Measurements from ENCODE around the gene SLC24A1. TPM values are rescaled to one million over a fixed set of nuclear protein-coding genes. Genes with fewer than 3 reads are reported as not detected.

The SLC24A1 gene
- 4.4 and 5.0 TPM in 2 replicates for total RNA-seq

DNA sequence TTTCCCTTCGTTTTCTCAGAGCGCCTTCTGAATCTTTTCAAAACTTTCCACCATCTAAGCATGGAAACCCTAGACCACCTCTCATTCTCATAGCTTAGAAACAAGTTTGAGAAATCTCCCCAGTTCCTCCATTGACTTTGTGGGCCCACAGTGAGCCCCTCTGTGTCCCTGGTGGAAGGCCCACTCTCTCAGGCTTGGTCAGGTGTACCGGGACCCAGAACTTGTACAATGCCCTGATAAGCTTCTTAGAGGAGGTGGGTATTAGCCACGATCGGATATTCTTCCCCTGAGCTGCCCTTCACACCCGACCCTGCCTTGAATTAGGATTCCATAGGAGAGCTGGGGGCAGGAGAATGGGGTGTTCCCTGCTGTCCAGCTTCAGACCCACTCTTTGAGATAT lies at the start of gene SLC24A1:
TSS of gene SLC24A1 (plus strand) at position 301 of the 400 bp plus-strand sequence. CDS start 2,143 bp downstream, outside the sequence.
- H3K36me3 Mint-ChIP-seq (ENCODE audit: low read depth), result peaks cover 5% of the 10 kb centered on the region
- intact Hi-C loops (cut with micrococcal nuclease), result no loop called here
- H3K4me3 Mint-ChIP-seq, result no peak within 1 kb of the TSS
- no peaks in the 10 kb centered on the region for H3K27me3 Mint-ChIP-seq (ENCODE audit: insufficient read depth)
- H3K27ac Mint-ChIP-seq, result no peak within 1 kb of the TSS
- no peaks in the 10 kb centered on the region for H3K4me1 Mint-ChIP-seq (ENCODE audit: low read depth)
- no peak for DNase-seq (ENCODE audit: low spot score)
- no peaks in the 10 kb centered on the region for H3K9me3 Mint-ChIP-seq

DNA sequence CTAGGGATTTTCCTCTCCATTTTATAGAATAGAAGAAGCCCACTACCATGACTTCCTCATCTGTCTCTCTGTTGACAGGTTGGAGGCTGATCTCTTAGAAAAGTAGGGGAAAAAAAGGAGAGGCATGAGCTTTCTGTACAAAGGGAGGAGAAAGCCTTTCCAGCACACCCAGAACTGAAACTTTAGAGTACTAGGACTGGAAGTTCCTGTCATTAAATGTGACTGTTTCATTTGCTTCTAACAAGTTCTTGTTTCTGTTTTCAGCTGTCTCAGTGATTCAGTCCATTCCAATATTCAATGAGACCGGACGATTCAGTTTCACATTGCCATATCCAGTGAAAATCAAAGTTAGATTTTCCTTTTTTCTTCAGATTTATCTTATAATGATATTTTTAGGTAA lies 49.8 kb upstream of the SLC24A1 start:
- no peak overlapping the region for H3K4me3 Mint-ChIP-seq
- DNase-seq (ENCODE audit: low spot score), result no peak
- H3K36me3 Mint-ChIP-seq (ENCODE audit: low read depth), result peaks cover 21% of the 10 kb centered on the region
- no peaks in the 10 kb centered on the region for H3K9me3 Mint-ChIP-seq
- intact Hi-C loops (cut with micrococcal nuclease), result no loop called here
- H3K4me1 Mint-ChIP-seq (ENCODE audit: low read depth), result no peaks in the 10 kb centered on the region
- H3K27ac Mint-ChIP-seq, result no peak overlapping the region
- H3K27me3 Mint-ChIP-seq (ENCODE audit: insufficient read depth), result no peaks in the 10 kb centered on the region

DNA sequence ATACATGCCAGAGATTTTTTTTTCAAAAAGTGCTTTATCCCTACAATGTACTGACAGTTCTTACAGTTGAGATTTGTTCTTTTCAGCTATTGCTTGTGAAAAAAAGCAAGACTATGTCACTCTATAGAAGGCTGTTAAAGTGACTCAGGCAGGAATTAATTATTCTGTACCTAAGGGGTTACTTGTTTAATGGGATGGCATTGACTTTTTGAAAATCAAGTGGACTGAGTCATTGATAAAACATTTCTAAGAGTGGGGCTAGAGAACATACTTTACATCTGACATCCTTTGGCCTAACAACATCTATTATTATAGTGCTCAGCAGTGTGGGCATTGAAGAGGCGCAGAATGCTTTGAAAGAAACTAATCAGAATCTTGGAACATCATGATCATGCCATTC lies 45.1 kb upstream of the SLC24A1 start:
- Mint-ChIP-seq H3K27me3 (ENCODE audit: insufficient read depth) (no peaks in the 10 kb centered on the region), H3K36me3 (ENCODE audit: low read depth) (peaks cover 41% of the 10 kb centered on the region), H3K4me1 (ENCODE audit: low read depth) (no peaks in the 10 kb centered on the region), H3K4me3 (no peak overlapping the region), H3K9me3 (no peaks in the 10 kb centered on the region), H3K27ac (no peak overlapping the region)
- DNase-seq (ENCODE audit: low spot score), result no peak
- intact Hi-C loops (cut with micrococcal nuclease), result no loop called here

DNA sequence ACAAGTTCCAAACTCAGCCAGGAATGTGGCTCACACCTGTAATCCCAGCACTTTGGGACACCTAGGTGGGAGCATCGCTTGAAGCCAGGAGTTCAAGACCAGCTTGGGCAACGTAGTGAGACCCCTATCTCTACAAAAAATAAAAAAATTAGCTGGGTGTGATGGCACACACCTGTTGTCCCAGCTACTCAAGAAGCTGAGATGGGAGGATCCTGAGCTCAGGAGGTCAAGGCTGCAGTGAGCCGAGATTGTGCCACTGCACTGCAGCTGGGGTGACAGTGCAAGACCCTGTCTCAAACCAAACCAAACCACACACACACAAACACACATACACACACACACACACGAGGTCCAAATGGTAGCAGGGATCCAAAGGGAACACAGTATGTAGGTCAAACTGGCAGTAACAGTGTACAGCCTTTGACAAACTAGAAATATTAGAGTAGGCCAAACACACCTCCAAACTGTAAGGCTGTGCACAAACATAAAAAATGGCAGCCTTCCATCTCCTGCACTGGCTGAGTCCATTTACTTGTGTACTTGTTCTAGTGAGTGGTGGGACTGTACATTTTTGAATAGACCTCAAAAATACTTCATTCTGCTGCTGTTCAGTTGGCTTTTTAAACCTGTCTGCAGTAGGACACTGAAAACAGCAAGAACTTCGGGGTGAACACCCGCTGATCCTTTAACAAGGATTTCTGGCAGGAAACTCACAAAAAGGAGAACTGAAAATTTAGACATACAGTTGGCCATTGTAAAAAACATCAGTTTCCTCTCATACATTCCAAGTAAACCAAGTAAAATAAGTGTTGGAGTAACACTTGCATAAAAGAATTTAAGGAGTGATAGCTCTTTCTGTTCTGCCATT lies 44.4 kb upstream of the SLC24A1 start:
- DNase-seq (ENCODE audit: low spot score), result no peak
- Mint-ChIP-seq H3K36me3 (ENCODE audit: low read depth) (peaks cover 48% of the 10 kb centered on the region), H3K4me1 (ENCODE audit: low read depth) (peaks cover 2% of the 10 kb centered on the region), H3K27me3 (ENCODE audit: insufficient read depth) (no peaks in the 10 kb centered on the region), H3K4me3 (no peak overlapping the region), H3K9me3 (no peaks in the 10 kb centered on the region), H3K27ac (no peak overlapping the region)
- intact Hi-C loops (cut with micrococcal nuclease), result no loop called here

DNA sequence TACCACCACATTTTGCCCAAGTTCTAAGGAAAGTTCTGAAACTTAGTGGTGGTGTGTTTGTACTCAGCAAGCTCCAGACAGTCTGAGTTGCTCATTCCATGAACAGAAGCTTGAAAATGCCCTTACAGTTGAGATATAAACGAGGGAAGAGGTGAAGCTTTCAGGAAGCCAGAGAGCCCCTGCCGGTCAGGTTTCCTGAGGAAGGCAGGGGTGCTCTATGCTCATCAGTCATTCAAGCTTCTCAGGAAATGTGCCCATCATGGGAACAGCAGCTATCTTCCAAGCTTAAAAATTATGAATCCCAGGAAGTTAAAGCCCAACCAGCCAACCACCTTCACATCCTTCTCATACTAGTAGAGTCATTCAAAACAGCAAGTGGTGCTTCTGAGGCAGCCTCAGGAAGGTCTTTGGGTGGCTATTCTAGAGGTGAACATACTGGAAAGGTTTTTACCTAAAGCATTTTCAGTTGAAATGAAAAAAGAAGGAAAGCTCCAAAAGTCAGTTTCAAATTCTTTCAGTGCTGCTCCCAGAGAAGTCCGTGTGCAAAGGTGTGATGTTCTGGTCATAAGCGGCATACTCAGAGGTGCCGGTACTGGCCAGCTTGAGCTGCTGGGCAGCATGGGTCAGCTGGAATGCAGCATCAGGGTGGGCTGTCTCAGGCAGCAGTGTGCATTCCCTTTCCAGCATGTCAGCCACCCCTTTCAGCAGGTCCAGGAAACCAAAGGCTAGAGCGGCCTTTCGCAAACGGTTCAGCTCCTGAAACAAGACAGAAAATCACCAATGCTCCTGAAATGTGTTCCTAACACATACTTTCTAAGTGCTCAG lies 42.6 kb upstream of the SLC24A1 start:
- Mint-ChIP-seq H3K4me3 (no peak overlapping the region), H3K27ac (no peak overlapping the region), H3K9me3 (no peaks in the 10 kb centered on the region), H3K36me3 (ENCODE audit: low read depth) (peaks cover 62% of the 10 kb centered on the region), H3K4me1 (ENCODE audit: low read depth) (peaks cover 19% of the 10 kb centered on the region), H3K27me3 (ENCODE audit: insufficient read depth) (no peaks in the 10 kb centered on the region)
- no peak for DNase-seq (ENCODE audit: low spot score)
- intact Hi-C loops (cut with micrococcal nuclease), result no loop called here

DNA sequence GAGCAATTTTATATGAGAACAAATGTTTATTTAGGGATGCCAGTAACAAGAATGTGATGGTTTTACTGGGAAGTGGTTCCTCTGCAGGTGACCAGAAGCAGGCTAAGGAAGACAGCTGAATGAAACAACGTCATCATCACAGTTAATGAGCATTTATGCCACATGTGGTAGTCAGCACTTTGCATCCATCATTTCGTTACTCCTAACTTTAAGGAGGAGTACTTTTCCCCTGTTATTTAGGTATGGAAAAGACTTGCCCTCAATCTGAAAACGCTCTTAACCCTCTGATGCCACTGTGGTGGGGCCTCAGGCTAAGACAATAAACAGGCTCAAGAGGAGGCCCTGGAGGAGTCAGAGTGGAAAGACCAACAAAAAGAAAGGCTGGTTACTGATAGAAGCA lies 42.0 kb upstream of the SLC24A1 start:
- Mint-ChIP-seq H3K4me3 (no peak overlapping the region), H3K27ac (no peak overlapping the region), H3K36me3 (ENCODE audit: low read depth) (peaks cover 65% of the 10 kb centered on the region), H3K27me3 (ENCODE audit: insufficient read depth) (no peaks in the 10 kb centered on the region), H3K4me1 (ENCODE audit: low read depth) (peaks cover 25% of the 10 kb centered on the region), H3K9me3 (no peaks in the 10 kb centered on the region)
- DNase-seq (ENCODE audit: low spot score), result no peak
- intact Hi-C loops (cut with micrococcal nuclease), result no loop called here

DNA sequence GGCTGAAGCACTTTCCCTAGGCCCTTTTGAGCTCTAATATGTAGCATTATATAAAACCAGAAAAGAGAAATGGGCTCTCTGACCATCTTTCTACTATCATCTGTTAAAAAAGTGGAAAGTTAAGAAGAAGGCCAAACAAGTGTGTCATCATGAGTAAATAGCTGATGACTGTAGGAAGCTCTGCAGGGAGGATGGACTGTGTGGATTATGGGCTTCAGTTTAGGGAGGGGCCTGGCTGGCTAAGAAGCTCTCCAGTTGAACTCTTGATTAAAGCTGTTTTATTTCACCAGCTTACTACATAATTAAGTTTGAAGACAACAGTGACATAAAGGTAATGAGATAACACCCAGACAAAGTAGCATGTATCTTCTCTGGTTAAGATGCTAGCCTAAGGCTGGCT lies 41.5 kb upstream of the SLC24A1 start:
- no peak for DNase-seq (ENCODE audit: low spot score)
- intact Hi-C loops (cut with micrococcal nuclease), result no loop called here
- H3K9me3 Mint-ChIP-seq, result no peaks in the 10 kb centered on the region
- H3K36me3 Mint-ChIP-seq (ENCODE audit: low read depth), result peaks cover 65% of the 10 kb centered on the region
- H3K4me3 Mint-ChIP-seq, result no peak overlapping the region
- no peak overlapping the region for H3K27ac Mint-ChIP-seq
- H3K4me1 Mint-ChIP-seq (ENCODE audit: low read depth), result peaks cover 25% of the 10 kb centered on the region
- no peaks in the 10 kb centered on the region for H3K27me3 Mint-ChIP-seq (ENCODE audit: insufficient read depth)

DNA sequence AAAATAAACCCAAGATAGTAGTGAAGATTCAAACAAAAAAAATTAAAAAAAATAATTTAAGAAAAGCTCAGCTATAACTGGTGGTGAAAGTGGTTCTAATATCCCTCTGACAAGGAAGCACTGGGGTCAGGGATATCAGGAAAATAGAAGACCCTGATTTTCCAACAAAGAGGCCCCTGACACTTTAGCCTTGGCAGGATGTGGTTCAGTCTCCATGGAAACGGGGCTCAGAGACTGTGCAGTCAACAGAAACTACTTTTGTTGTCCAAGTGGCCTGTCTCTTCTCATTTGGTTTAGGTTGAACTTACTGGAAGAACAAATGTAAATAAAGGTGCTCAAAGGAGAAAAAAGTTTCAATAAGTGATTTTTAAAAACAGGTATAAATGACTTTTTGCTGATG lies 38.0 kb upstream of the SLC24A1 start:
- peak; percentile 48 for DNase-seq (ENCODE audit: low spot score)
- Mint-ChIP-seq H3K27ac (peak overlapping the region; percentile 74), H3K36me3 (ENCODE audit: low read depth) (peaks cover 54% of the 10 kb centered on the region), H3K4me3 (no peak overlapping the region), H3K9me3 (no peaks in the 10 kb centered on the region), H3K4me1 (ENCODE audit: low read depth) (peaks cover 25% of the 10 kb centered on the region), H3K27me3 (ENCODE audit: insufficient read depth) (no peaks in the 10 kb centered on the region)
- intact Hi-C loops (cut with micrococcal nuclease), result no loop called here

DNA sequence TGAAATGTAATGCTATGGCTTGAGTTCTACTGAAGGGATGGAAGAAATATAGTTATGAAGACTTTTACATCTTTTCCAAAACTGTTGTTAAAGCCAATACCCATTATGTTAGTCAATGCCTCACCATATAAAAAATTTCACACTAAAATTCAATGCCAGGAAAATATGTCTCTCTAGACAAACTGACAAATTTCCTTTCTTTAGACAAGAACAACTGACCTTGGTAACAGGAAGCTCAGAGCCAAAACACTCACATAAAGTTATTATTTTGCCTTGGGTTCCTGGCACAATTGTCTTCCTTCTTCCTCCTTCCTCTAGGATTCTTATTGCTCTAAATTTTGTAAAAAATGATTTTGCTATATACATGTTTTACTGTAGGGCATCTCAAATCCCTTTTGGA lies 37.5 kb upstream of the SLC24A1 start:
- intact Hi-C loops (cut with micrococcal nuclease), result no loop called here

DNA sequence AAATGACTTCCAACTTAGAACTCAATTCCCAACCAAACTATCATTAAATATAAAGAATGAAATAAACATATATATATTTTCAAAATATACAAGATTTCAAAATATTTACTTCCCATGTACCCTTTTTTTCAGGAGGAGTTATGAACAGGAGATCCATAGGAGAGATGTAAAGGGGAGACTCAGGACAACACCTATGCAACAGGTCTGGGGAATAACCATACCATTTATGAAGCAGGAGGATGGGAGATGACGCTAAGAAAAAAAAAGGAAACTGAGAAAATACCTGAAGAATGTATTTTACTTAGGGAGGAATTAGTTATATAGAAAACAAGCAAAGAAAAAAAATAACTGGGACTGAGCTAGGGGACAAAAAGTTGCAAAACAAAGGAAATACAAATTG lies 34.6 kb upstream of the SLC24A1 start:
- no peak overlapping the region for H3K4me3 Mint-ChIP-seq
- H3K9me3 Mint-ChIP-seq, result no peaks in the 10 kb centered on the region
- intact Hi-C loops (cut with micrococcal nuclease), result no loop called here
- H3K36me3 Mint-ChIP-seq (ENCODE audit: low read depth), result peaks cover 54% of the 10 kb centered on the region
- H3K27me3 Mint-ChIP-seq (ENCODE audit: insufficient read depth), result no peaks in the 10 kb centered on the region
- H3K27ac Mint-ChIP-seq, result no peak overlapping the region
- DNase-seq (ENCODE audit: low spot score), result no peak
- peaks cover 25% of the 10 kb centered on the region for H3K4me1 Mint-ChIP-seq (ENCODE audit: low read depth)

More for the DNA sequence above, 37.5 kb upstream of the SLC24A1 start:
- no peaks in the 10 kb centered on the region for H3K27me3 Mint-ChIP-seq (ENCODE audit: insufficient read depth)
- H3K9me3 Mint-ChIP-seq, result no peaks in the 10 kb centered on the region
- no peak overlapping the region for H3K4me3 Mint-ChIP-seq
- peak overlapping the region; percentile 74 for H3K27ac Mint-ChIP-seq
- peaks cover 54% of the 10 kb centered on the region for H3K36me3 Mint-ChIP-seq (ENCODE audit: low read depth)
- DNase-seq (ENCODE audit: low spot score), result no peak
- peaks cover 25% of the 10 kb centered on the region for H3K4me1 Mint-ChIP-seq (ENCODE audit: low read depth)

DNA sequence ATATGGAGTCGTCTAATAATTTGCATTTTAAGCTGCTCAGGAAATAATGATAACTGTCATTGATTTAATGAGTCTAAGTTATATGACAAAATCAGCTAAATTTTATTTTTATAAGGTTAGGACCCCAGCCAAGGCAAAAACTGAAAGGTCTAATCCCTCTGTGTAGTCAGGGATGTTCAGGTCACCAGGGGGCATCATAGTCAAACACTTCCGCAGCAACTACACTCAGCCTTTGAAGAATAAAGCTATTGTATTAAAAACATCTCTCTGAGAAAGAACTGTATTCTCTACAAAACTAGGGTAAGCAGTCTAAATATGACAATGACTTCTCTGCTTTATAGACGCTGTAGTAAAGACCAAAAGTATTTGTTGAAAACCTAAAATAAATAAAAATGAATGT lies 25.8 kb upstream of the SLC24A1 start:
- no peaks in the 10 kb centered on the region for H3K9me3 Mint-ChIP-seq
- H3K4me3 Mint-ChIP-seq, result no peak overlapping the region
- H3K4me1 Mint-ChIP-seq (ENCODE audit: low read depth), result no peaks in the 10 kb centered on the region
- DNase-seq (ENCODE audit: low spot score), result no peak
- intact Hi-C loops (cut with micrococcal nuclease), result no loop called here
- no peaks in the 10 kb centered on the region for H3K27me3 Mint-ChIP-seq (ENCODE audit: insufficient read depth)
- H3K36me3 Mint-ChIP-seq (ENCODE audit: low read depth), result peaks cover 30% of the 10 kb centered on the region
- no peak overlapping the region for H3K27ac Mint-ChIP-seq

DNA sequence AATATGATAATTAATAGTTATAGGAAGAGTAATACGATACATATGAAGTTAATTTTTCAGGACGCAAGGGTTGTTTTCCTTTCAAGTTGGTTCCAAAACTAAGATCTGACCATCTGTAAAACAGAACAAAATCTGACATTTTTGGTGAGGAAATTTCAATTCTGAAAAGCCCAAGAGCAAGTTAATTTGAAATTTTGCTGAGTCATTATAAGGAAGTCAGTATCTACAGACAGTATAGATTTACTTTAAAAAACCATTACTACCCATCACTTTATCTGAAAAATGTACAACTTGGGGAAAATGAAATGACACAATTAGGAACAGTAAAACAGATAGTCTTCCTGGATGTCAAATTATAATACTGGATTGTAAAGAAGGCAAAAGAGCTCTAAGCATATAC lies 23.3 kb upstream of the SLC24A1 start:
- DNase-seq (ENCODE audit: low spot score), result no peak
- no peak overlapping the region for H3K4me3 Mint-ChIP-seq
- intact Hi-C loops (cut with micrococcal nuclease), result no loop called here
- no peaks in the 10 kb centered on the region for H3K27me3 Mint-ChIP-seq (ENCODE audit: insufficient read depth)
- H3K27ac Mint-ChIP-seq, result no peak overlapping the region
- no peaks in the 10 kb centered on the region for H3K9me3 Mint-ChIP-seq
- peaks cover 20% of the 10 kb centered on the region for H3K36me3 Mint-ChIP-seq (ENCODE audit: low read depth)
- H3K4me1 Mint-ChIP-seq (ENCODE audit: low read depth), result no peaks in the 10 kb centered on the region

DNA sequence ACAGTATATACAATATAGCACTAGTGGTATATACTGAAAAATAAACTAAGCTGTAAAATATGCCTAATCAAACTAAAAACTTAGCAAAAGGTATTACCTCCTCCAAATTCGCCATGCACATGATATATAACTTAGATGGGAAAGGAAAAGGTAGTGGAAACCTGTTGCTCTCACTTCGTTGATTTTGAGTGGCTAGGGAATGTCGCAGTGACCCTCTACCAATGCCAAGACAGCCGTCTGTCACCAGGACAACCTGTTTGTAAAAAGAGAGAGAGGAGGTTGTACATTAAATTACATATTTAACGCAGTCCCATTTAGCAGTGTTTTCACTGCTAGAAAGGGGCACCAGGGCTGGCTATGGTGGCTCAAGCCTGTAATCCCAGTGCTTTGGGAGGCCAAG lies 22.1 kb upstream of the SLC24A1 start:
- H3K27me3 Mint-ChIP-seq (ENCODE audit: insufficient read depth), result no peaks in the 10 kb centered on the region
- no peak overlapping the region for H3K4me3 Mint-ChIP-seq
- peaks cover 20% of the 10 kb centered on the region for H3K36me3 Mint-ChIP-seq (ENCODE audit: low read depth)
- intact Hi-C loops (cut with micrococcal nuclease), result no loop called here
- H3K27ac Mint-ChIP-seq, result no peak overlapping the region
- H3K9me3 Mint-ChIP-seq, result no peaks in the 10 kb centered on the region
- no peaks in the 10 kb centered on the region for H3K4me1 Mint-ChIP-seq (ENCODE audit: low read depth)
- no peak for DNase-seq (ENCODE audit: low spot score)

Data from activated T-helper 1 cell treated with anti-CD3 and anti-CD28 coated beads, Interleukin-12 subunit alpha, Interleukin-12 subunit beta, Interleukin-2, Interleukin-4 antibody, amounts not matched to agents 30 ng/mL and 10 ng/mL and 1 ng/mL, durations not matched to agents 14 hours and 24 hours and 36 hours (primary cell).